HG02642 (cell line): Measurements from ENCODE around the gene UCMA.
"Not testable (repeated sequence)": the region's sequence is repeated elsewhere in the genome, so short reads cannot be mapped to it uniquely, and the experiment has no call there.

Source experiments
- ATAC-seq: cut with Tn5 transposase; IDR thresholded peaks from one replicate; pipeline ENCODE4 v1.9.1; 2021; ENCODE audit warnings: mild to moderate bottlenecking; ENCODE audit not compliant: unreplicated experiment, poor library complexity

The UCMA gene

DNA sequence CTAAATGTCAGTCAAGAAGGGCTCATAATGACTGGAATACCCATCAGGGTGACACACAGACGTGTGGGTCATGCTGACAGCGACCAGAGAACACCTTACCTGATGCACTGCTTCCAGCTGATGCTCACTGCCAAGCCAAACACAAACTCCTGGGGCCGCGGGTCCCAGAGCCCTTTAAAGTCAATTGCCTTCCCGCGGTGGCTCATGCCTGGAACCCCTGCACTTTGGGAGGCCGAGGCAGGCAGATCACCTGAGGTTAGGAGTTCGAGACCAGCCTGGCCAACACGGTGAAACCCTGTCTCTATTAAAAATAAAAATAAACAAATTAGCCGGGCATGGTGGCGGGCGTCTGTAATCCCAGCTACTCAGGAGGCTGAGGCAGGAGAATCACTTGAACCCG is 562 bp upstream of the UCMA start:
- ATAC-seq = not testable (repeated sequence)

DNA sequence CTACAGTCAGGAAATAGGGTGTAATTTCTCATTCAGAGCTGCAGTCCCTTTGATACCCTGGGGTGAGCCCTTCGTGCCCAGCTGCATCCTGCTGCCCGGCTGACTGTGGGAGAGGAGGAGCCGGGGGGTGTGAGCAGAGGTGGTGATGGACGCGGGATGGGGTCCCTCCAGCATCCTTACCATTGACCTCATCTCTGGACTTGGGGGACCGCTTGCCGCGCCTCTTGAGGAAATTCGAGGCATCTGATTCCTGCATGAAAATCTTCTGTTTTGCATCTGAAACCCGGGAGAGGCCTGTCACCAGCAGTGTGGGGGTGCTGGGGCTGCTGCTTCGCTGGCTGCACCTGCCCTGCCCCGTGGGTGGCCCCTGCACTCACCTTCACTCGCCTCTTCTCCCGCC is 816 bp downstream of the UCMA start:
- no peak for ATAC-seq

DNA sequence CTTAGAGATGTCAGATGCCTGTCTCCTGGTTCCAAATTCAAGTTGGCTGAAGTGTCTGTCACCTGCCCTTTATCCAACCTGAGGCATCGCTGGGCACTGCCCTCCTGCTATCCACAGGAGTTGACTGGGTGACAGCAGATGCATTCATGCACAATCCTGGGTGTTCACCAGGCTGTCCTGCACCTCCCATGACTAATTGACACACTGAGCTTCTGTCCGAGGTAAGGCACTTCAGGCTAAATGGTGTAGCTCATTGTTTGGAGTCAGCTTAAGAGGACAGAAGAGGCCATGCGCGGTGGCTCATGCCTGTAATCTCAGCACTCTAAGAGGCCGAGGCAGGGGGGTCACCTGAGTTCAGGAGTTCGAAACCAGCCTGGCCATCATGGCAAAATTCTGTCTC is 2.4 kb downstream of the UCMA start:
- ATAC-seq = no peak

DNA sequence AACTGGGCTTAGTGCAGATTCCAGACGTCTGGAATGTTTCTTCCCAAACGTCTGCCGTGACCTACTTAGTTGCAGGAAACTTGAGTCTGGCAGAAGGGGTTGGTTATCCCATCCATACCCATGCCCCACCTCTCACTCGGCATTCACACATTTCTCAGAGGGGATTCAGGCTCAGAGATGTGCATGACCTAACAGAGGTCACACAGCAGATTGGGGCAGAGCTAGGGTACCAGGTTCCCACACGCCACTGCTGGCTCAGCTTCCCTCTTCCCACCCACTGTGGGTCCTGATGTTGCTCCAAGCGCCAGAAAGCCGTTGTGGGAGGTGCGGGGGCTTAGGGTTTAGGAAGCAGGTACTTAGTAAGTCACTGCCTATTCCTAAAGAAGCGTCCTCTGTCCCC is 3.0 kb downstream of the UCMA start:
- no peak for ATAC-seq

DNA sequence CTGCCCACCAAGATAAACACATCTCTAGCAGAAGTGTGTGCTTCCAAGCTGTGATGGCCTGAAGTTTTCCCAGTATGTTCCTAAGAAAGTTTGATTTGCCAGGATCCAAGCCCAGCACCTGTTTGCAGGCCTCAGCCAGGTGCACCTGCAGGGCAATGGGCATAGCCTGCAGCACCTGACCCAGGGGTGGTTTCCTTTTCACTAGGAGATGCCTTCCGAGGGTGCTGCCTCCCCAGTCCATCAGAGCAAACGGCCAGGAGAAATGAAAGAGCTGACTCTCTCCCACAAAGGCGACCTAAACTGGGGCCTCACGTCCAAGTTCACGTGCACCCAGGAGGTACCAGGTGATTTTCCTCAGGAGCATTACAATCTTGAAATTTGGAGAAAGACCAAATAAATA is 7.1 kb downstream of the UCMA start:
- ATAC-seq = no peak

DNA sequence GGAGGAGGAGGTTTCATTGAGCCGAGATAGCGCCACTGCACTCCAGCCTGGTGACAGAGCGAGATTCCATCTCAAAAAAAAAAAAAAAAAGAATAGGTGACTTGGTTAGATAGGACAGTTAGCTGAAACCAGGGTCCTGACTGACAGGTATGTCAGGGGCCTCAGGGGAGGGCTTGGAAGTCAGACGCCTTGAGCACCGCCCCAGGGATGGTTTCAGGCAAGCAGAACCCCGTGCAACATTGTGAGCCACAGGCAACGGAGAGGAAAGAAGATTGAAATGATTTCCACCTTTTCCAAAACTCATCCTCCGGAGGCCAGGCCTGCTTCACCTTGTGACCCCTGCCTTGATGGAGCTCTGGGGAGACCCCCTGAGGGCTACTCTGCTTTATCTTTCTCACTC is 8.6 kb downstream of the UCMA start:
- no peak for ATAC-seq

DNA sequence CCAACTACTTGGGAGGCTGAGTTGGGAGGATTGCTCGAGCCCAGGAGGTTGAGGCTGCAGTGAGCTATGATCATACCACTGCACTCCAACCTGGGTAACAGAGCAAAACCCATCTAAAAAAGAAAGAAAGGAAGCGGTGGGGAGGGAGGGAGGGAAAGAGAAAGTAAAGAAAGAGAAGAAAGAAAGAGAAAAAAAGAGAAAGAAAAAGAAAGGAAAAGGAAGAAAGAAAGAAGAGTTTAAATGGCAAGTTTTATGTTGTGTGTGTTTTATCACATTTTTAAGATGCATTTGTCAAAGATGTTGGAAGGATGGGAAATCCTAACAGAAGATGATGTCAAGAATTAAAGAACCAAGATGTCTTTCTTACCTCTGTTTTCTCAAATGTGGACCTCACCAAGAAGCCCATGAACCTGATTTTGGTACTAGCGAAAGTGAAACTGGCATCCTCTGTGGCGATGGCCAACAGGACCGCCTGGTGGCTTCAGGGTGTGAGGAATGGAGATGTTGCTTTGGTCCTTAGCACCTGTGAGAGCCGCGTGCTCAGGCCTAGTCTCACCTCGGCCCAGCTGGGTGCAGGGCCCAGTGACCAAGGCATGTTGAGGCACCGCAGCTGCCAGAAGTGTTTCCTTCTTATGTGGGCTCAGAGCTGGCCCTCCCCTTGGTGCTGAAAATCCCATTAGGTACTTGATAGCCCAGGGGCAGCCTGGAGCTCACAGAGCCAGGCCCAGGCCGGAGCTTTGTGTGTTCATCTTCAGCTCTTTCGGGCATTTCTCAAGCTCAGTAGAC is 9.8 kb downstream of the UCMA start:
- ATAC-seq = no peak

DNA sequence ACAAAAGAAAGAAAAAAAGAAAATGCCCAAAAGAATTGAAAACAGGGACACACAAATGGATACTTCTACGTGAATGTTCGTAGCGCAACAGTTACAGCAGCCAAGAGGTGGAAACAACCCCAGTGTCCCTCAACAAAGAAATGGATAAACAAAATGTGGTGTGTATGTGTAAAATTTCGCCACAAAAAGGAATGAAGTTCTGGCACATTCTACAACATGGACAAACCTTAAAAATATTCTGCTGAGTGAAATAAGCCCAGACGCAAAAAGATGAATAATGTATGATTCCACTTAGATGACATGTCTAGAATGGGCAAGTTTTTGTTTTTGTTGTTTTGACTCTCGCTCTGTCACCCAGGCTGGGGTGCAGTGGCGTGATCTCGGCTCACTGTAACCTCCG is 10.9 kb downstream of the UCMA start:
- no peak for ATAC-seq

DNA sequence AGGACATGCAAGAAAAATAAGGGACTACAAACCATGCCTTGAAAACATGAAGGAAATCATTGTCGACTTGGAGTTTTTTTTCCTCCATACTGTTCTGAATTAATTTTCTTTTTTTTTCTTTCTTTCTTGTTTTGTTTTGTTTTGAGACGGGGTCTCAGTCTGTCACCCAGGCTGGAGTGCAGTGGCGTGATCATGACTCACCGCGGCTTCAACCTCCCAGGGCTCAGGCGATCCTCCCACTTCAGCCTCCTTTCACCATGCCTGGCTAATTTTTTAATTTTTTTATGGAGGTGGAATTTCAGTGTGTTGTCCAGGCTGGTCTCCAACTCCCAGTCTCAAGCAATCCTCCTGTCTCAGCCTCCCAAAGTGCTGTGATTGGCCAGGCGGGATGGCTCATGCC is 11.6 kb downstream of the UCMA start:
- no peak for ATAC-seq

DNA sequence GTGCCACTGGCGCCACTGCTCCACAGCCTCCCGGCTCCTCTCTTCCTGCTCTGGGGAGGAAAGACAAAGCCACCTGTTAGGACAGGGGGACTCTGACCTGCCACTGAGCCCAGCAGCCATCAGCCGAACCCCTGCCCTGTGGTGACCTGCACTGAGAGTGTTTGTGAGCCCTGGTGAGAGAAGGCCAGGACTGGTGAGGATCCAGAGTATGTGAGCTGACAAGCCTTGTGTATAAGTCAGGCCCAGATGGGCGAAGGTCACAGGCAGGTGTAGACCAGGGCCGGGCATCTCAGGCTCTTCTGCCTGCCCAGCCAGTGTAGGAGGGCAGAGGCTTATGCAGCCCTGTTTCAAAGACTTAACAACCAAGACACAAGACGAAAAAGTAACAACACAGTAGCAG is 12.0 kb downstream of the UCMA start:
- no peak for ATAC-seq

DNA sequence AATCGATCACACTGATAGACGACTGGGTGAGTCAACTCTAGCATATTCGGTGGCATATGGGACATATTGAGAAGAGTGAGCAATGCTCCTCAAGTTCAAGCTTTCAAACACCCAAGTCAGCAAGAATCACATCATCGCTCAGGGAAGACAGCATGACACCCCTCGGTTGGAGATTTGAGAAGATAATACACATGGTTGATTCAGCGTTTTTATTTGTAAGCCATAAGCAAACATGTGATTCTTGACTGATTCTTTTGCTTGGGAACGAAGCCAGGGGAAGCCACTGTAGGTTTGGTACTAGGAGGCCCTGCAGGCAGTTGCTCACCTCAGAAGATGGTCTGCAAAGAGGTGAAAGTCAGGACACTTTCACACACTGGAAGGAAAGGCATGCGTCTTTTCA is 12.6 kb downstream of the UCMA start:
- no peak for ATAC-seq

DNA sequence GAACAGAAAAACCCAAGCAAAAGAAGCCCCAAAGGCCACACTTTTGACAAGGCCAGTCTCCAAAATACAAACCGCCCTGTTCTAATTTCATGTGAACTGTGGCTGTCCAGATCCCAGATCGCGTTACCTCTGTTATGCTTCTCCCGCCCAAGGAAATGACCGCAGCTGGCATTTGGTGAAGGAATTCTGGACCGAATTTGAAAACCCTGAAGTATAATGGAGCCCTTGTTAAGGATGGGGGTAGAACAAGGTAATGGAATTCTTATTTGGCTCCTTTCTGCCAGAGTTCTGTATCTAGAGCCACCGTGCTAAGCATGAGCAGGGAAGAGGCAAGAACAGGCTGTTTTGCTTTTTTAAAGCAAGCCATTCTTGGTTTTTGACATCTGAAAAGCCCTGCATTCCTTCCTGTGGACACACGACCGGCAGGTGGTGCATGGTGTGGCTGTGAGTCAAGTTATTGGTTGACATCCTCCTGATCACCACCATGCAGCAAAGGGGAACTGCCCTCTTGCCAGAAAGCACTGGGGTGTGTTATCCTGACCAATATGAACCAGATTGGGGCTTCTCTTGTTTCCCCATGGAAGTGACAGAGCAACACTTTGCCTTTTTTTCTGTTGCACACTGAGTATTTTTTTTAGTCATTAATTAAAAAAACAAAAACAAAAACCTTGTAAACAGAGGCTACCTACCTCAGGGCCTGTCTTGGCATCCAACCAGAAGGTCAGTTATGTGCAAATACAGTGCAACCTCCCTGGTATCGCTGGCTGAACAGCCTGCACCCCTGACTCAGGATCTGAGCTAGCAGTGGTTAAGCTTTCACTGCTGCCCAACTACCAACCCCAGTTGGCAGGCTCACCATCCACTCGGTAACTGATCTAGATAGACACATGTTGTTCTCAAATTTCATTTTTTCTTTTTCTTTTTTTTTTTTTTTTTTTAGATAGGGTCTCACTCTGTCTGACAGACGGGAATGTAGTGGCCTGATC is 14.2 kb downstream of the UCMA start:
- peak; percentile 53 for ATAC-seq

DNA sequence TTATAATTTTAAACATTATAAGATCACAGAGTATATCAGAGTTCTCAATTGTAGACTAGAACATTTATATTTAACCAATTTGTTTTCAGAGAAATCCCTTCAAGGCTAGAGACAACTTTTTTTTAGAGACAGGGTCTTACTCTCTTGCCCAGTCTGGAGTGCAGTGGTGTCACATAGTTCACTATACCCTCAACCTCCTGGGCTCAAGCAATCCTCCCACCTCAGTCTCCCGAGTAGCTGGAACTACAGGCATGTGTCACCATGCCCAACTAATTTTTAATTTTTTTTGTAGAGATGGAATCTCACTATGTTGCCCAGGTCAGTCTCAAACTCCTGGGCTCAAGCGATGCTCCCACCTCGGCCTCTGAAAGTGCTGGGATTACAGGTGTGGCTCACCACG is 15.3 kb downstream of the UCMA start:
- ATAC-seq = no peak

DNA sequence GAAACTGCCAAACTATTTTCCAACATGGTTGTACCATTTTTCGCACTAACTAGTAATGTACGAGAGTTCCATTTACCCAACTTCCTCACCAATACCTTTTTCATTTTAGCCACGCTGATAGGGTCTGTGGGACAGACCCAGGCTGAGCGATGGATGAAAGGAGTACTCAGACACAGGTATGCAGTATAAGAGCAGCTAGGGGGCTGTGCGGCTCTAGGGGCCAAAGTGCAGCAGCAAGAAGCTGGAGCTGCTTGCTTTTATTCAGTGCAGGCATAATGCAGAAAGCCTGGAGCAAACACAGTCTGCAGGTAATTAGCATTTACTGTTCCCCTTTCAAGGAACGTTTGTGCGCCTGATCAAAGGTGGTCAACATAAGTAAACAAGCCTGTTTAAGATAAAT is 21.0 kb downstream of the UCMA start:
- no peak for ATAC-seq

DNA sequence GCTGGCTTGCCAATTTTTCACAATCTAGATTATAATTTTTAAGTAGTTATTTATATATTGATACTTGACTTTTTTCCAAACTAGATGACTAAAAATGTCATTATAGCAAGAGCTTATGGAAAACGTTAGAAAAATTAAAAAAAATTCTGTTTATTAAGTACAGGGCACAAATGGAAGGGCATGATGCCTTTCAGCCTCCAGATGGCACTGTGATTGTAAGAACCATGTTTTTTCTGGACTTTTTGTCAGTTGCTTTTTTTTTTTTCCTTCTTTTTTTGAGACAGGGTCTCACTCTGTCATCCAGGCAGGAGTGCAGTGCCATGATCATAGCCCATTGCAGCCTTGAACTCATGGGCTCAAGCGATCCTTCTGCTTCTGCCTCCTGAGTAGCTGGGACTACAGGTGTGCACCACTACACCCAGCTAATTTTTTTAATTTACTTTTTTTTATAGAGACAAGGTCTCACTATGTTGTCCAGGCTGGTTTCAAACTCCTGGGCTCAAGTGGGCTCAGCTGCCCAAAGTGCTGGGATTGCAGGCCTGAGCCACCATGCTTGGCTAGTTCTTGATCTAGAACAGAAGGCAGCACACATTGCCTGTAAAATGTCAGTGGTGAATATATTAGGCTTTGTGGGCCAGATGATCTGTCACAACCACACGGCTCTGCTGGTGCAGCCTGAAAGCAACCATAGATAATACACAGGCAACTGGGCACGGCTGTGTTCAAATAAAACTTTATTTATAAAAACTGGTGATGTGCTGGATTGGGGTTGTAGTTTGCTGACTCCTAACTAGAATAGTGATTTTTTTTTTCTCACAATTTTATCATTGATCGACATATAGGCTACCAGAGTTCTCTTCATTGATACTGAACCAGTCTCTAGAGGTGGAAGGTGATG is 27.4 kb downstream of the UCMA start:
- ATAC-seq = no peak

DNA sequence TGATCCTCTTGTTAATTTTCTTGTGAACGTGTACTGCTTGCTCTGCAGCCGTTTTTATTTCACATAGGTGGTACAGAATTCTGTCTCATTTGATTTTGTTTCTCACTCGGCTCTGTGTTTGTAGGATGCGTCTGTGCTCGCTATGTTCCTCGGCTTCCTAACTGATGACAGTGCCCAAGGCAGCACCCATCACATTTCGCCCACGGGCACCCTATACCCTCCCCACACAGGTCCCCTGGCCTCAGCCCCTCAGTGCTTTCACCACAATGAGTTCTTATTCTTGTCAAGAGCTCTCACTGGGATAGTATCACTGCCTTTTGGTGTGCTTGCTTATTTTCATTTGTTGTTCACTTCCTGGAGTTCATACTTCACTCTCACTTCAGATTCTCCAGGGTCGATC is 28.1 kb downstream of the UCMA start:
- no peak for ATAC-seq

DNA sequence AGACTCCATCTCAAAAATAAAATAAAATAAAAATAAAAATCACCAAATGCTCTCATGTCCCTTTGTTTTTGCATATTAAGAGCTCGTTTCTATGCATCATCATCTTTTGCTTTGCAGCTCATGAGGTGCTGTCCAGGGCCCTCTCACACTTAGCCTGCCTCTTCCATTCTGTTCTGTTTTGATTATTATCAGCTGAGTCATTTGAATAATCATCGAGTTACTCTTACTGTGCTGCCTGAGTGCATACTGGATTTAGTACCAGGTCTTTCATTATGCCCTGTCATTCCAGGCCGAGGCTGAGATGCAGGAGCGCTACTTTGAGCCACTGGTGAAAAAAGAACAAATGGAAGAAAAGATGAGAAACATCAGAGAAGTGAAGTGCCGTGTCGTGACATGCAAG is 33.0 kb downstream of the UCMA start:
- ATAC-seq = no peak

DNA sequence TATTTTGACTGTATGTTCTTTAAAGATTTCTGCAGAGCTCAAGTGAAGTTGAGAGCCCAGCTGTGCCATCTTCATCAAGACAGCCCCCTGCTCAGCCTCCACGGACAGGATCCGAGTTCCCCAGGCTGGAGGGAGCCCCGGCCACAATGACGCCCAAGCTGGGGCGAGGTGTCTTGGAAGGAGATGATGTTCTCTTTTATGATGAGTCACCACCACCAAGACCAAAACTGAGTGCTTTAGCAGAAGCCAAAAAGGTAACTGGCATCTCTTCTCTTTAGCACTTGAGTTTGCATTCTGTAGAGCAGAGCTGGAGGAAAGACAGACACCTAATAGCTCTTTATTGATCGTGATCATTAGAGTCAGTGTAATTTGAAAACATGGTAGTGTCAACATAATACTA is 39.2 kb downstream of the UCMA start:
- ATAC-seq = no peak

DNA sequence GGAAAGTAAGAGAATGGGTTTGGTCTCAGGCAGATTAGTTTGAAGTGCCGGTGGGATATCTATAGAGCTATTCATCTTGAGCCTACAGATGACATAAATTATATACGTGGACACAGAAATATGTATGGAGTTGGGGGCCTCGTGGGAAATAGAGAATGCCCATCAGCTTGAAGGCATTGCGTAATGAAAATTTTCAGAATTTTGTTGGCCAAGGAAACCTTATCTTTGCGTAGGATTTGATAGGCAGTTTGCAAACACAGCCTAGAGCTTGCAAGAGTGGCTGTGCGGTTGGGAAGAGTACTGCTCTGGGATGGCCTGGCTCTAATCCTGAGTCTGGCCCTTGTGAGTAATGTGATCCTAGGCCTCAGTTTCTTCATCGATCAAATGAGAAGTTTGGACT is 40.5 kb downstream of the UCMA start:
- no peak for ATAC-seq

DNA sequence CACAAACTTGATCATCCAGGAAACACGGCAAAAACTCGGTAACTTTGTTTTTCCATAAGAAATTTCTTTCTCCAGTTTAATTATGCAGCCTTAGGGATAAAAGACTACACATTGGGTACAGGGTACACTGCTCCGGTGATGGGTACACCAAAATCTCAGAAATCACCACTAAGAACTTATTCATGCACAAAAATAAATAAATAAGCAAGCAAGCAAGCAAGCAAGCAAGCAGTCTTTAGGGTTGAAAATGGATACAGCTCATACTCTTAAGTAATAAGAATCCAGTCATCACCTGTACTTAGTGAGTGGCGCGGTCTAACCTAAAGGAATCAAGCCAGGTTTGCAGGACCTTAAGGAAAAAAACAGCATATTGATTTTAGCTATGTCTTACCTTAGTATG is 42.8 kb downstream of the UCMA start:
- ATAC-seq = no peak

DNA sequence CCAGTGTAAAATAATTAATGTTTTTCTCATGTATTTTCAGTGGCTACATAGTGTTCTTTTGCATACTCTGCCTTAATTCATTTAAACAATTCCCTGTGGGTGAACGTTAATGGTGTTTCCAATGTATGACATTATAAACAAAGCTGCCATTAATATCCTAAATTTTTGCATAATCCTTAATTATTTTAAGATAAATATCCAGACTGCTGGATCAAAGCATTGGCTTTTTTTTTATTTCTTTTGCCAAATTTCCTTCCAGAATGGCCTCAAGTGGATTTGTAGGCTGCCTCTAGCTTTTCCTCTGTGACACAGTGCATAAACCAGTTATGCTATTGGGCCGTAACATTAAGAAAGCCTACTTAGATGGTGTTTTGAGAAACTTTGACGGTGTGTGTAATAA is 43.4 kb downstream of the UCMA start:
- no peak for ATAC-seq
